Calu3 (cell line): Measurements from ENCODE around the gene NCKAP5. TPM values are rescaled to one million over a fixed set of nuclear protein-coding genes. Genes with fewer than 3 reads are reported as not detected.

Experiments
- BruUV-seq: library from RNA; stranded (reverse); fragments of 400-500 nt; replicated peaks from 2 replicates; lab custom pipeline; 2021; lab: Mats Ljungman, UMichigan
- CTCF ChIA-PET: fragments of 300-600 bp; sonication (Branson Sonifier 250); formaldehyde crosslinking; loops from one replicate; lab custom pipeline; 2022; ENCODE audit warnings: antibody characterized with exemption; lab: Charles Lee
- DNase-seq: peaks from one replicate; pipeline ENCODE4 v3.0.0; 2022
- H3K27ac Mint-ChIP-seq: one replicate; pipeline ENCODE4 v1.8.0; 2022; ENCODE audit warnings: mixed read lengths; ENCODE audit not compliant: unreplicated experiment
- H3K27me3 Mint-ChIP-seq: one replicate; pipeline ENCODE4 v1.8.0; 2022; ENCODE audit warnings: mixed read lengths; ENCODE audit not compliant: unreplicated experiment
- H3K36me3 Mint-ChIP-seq: one replicate; pipeline ENCODE4 v1.8.0; 2022; ENCODE audit warnings: mild to moderate bottlenecking, moderate library complexity, mixed read lengths; ENCODE audit not compliant: insufficient read depth, unreplicated experiment
- H3K4me1 Mint-ChIP-seq: one replicate; pipeline ENCODE4 v1.8.0; 2022; ENCODE audit warnings: mild to moderate bottlenecking, low read depth, mixed read lengths; ENCODE audit not compliant: unreplicated experiment
- H3K4me3 Mint-ChIP-seq: one replicate; pipeline ENCODE4 v1.8.0; 2022; ENCODE audit warnings: mild to moderate bottlenecking, low read depth, moderate library complexity, mixed read lengths; ENCODE audit not compliant: unreplicated experiment
- H3K9me3 Mint-ChIP-seq: one replicate; pipeline ENCODE4 v1.8.0; 2022; ENCODE audit warnings: low read depth, mixed read lengths; ENCODE audit not compliant: unreplicated experiment
- CTCF ChIP-seq: fragments of 200-600 bp; IDR thresholded peaks from one replicate; pipeline ENCODE4 v1.8.0; 2022; ENCODE audit warnings: antibody characterized with exemption; ENCODE audit not compliant: unreplicated experiment
- intact Hi-C: fragments of 100-400 bp; cut with micrococcal nuclease; formaldehyde crosslinking; loops from one replicate; pipeline ENCODE4 v1.10.0; 2022; ENCODE audit not compliant: unreplicated experiment
- total RNA-seq: library from RNA; stranded (reverse); gene quantifications from 2 replicates; pipeline ENCODE4 v1.2.3, GENCODE V29; 2022

NCKAP5 gene
- total RNA-seq, 1 experiment from 2014 or later = 2.2 TPM

- H3K4me1 Mint-ChIP-seq = no peaks in the 10 kb centered on the region
- CTCF ChIA-PET = no interaction called here
These were observed 704.3 kb downstream of the NCKAP5 start for GRCh38 chr2:132863961-132864360.

GRCh38 chr2:132860220-132860619 lies 708.0 kb downstream of the NCKAP5 start:
- no peak for DNase-seq
- intact Hi-C loops = no loop called here
- no peak overlapping the region for H3K27ac Mint-ChIP-seq
- no peaks in the 10 kb centered on the region for H3K4me1 Mint-ChIP-seq
- no peak for TF ChIP-seq CTCF
- no peaks in the 10 kb centered on the region for H3K36me3 Mint-ChIP-seq
- no TSS peak for BruUV-seq
- no peaks in the 10 kb centered on the region for H3K27me3 Mint-ChIP-seq
- CTCF ChIA-PET = no interaction called here
- no peaks in the 10 kb centered on the region for H3K9me3 Mint-ChIP-seq
- no peak overlapping the region for H3K4me3 Mint-ChIP-seq

More at GRCh38 chr2:132863961-132864360, 704.3 kb downstream of the NCKAP5 start:
- Mint-ChIP-seq H3K36me3 (no peaks in the 10 kb centered on the region), H3K27ac (no peak overlapping the region), H3K27me3 (no peaks in the 10 kb centered on the region), H3K9me3 (no peaks in the 10 kb centered on the region), H3K4me3 (no peak overlapping the region)
- no peak for DNase-seq
- no TSS peak for BruUV-seq
- no peak for TF ChIP-seq CTCF
- intact Hi-C loops = no loop called here

- H3K4me1 Mint-ChIP-seq = no peaks in the 10 kb centered on the region
- H3K27me3 Mint-ChIP-seq = no peaks in the 10 kb centered on the region
- H3K27ac Mint-ChIP-seq = no peak overlapping the region
- intact Hi-C loops = no loop called here
- no peak overlapping the region for H3K4me3 Mint-ChIP-seq
- CTCF ChIA-PET = no interaction called here
- H3K36me3 Mint-ChIP-seq = no peaks in the 10 kb centered on the region
- BruUV-seq = no TSS peak
- TF ChIP-seq CTCF = no peak
- no peak for DNase-seq
- no peaks in the 10 kb centered on the region for H3K9me3 Mint-ChIP-seq
These were observed 708.7 kb downstream of the NCKAP5 start for GRCh38 chr2:132859590-132859989.

DNA sequence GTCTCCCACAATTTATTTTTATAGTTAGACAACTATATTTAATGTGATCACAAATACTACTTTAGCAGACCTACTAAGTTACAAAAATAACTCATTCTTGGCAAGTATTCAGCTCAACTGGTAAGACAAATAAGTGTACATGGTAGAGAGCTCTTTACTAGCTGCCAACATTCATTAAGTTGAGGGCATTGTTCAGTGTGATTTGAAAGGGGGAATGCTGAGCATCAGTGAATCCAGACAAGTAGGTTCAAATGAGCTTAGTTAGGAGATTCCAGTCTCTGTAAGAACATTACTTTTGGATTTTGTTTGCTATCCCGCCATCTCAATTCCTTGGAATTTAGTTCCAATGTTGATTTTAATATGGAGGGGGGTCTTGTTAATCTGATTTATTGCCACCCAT lies 710.9 kb downstream of the NCKAP5 start:
- no peak for TF ChIP-seq CTCF
- no peaks in the 10 kb centered on the region for H3K36me3 Mint-ChIP-seq
- no peaks in the 10 kb centered on the region for H3K4me1 Mint-ChIP-seq
- intact Hi-C loops = no loop called here
- H3K4me3 Mint-ChIP-seq = no peak overlapping the region
- CTCF ChIA-PET = no interaction called here
- BruUV-seq = no TSS peak
- no peak for DNase-seq
- no peaks in the 10 kb centered on the region for H3K9me3 Mint-ChIP-seq
- no peaks in the 10 kb centered on the region for H3K27me3 Mint-ChIP-seq
- no peak overlapping the region for H3K27ac Mint-ChIP-seq

- H3K27ac Mint-ChIP-seq = no peak overlapping the region
- no TSS peak for BruUV-seq
- no peaks in the 10 kb centered on the region for H3K9me3 Mint-ChIP-seq
- no peak for TF ChIP-seq CTCF
- no peak for DNase-seq
- H3K36me3 Mint-ChIP-seq = no peaks in the 10 kb centered on the region
- intact Hi-C loops = no loop called here
- H3K4me3 Mint-ChIP-seq = no peak overlapping the region
- CTCF ChIA-PET = no interaction called here
- no peaks in the 10 kb centered on the region for H3K27me3 Mint-ChIP-seq
- H3K4me1 Mint-ChIP-seq = no peaks in the 10 kb centered on the region
These were observed 717.6 kb downstream of the NCKAP5 start for GRCh38 chr2:132850688-132851087.
